PC-9 (cell line): ENCODE measurements around the gene CNNM4. TPM values are rescaled to one million over a fixed set of nuclear protein-coding genes. Genes with fewer than 3 reads are reported as not detected.

Experiments used
- BruUV-seq: library from RNA; stranded (reverse); fragments of 400-500 nt; replicated peaks from 2 replicates; lab custom pipeline; 2021; lab: Mats Ljungman, UMichigan
- CTCF ChIA-PET: fragments of 300-600 bp; sonication (Branson Sonifier 250); formaldehyde crosslinking; loops from one replicate; lab custom pipeline; 2022; ENCODE audit warnings: antibody characterized with exemption; lab: Charles Lee
- POLR2A ChIA-PET: fragments of 300-600 bp; sonication (Branson Sonifier 250); formaldehyde crosslinking; loops from one replicate; lab custom pipeline; 2022; ENCODE audit warnings: antibody characterized with exemption; ENCODE audit not compliant: unreplicated experiment; lab: Charles Lee
- DNase-seq, 2 experiments: peaks; one replicate each; pipeline versions ENCODE4 v3.0.0 to v3.0.0-alpha.2; 2015 to 2022; ENCODE audit warnings: mixed read lengths in 1 of 2
- H2AFZ ChIP-seq: fragments of 200-600 bp; sonication (generic); 2 replicates; pipeline ENCODE4 v1.8.1; 2017; ENCODE audit warnings: antibody characterized with exemption
- H3F3A ChIP-seq: fragments of 200-600 bp; sonication (generic); 2 replicates; pipeline ENCODE4 v1.8.1; 2017; ENCODE audit warnings: antibody characterized with exemption, mild to moderate bottlenecking, low read depth; ENCODE audit not compliant: insufficient read depth
- H3K27ac ChIP-seq: fragments of 200-600 bp; sonication (generic); 2 replicates; pipeline ENCODE4 v1.6.1; 2016; ENCODE audit warnings: mixed run types
- H3K27me3 ChIP-seq: fragments of 200-600 bp; sonication (generic); 2 replicates; pipeline ENCODE4 v1.6.1; 2016; ENCODE audit warnings: low read depth, mixed run types; ENCODE audit not compliant: insufficient read depth
- H3K36me3 ChIP-seq: fragments of 200-600 bp; sonication (generic); 2 replicates; pipeline ENCODE4 v1.6.1; 2016; ENCODE audit warnings: low read depth, mixed run types
- H3K4me1 ChIP-seq: fragments of 200-600 bp; sonication (generic); replicated peaks from 2 replicates; pipeline ENCODE4 v1.6.1; 2016; ENCODE audit warnings: mixed run types; ENCODE audit not compliant: insufficient read depth
- H3K4me2 ChIP-seq: fragments of 200-600 bp; sonication (generic); 2 replicates; pipeline ENCODE4 v1.6.1; 2017; ENCODE audit warnings: mixed run types
- H3K4me3 ChIP-seq: fragments of 200-600 bp; sonication (generic); 2 replicates; pipeline ENCODE4 v1.6.1; 2016; ENCODE audit warnings: mixed run types
- H3K79me2 ChIP-seq: fragments of 200-600 bp; sonication (generic); 2 replicates; pipeline ENCODE4 v1.6.1; 2017; ENCODE audit warnings: low read depth, mixed run types
- H3K9me2 ChIP-seq: fragments of 200-600 bp; sonication (generic); 2 replicates; pipeline ENCODE4 v1.8.1; 2017; ENCODE audit warnings: mild to moderate bottlenecking; ENCODE audit not compliant: insufficient read depth
- H3K9me3 ChIP-seq: fragments of 200-600 bp; sonication (generic); 2 replicates; pipeline ENCODE4 v1.8.1; 2016; ENCODE audit warnings: low read depth; ENCODE audit not compliant: insufficient read depth
- H4K20me1 ChIP-seq: fragments of 200-600 bp; sonication (generic); 2 replicates; pipeline ENCODE4 v1.8.1; 2017; ENCODE audit not compliant: insufficient read depth
- EZH2 ChIP-seq: fragments of 200-600 bp; sonication (generic); IDR thresholded peaks from 2 replicates; pipeline ENCODE4 v1.8.0; 2017; ENCODE audit warnings: antibody characterized with exemption, low read depth
- intact Hi-C: fragments of 100-400 bp; cut with micrococcal nuclease; formaldehyde crosslinking; loops from one replicate; pipeline ENCODE4 v1.10.0; 2022; ENCODE audit not compliant: unreplicated experiment
- total RNA-seq: library from RNA; stranded (reverse); gene quantifications from 2 replicates; pipeline ENCODE4 v1.2.3, GENCODE V29; 2021
- TF ChIP-seq, protein P1 (sequence below): fragments of 200-600 bp; sonication (generic); conservative IDR thresholded peaks from 2 replicates; pipeline ENCODE4 v1.6.1; 2017; ENCODE audit warnings: mixed run types, antibody characterized with exemption, mild to moderate bottlenecking, moderate library complexity

CNNM4 gene
- total RNA-seq, 1 experiment from 2014 or later, result 31.4 TPM

DNA sequence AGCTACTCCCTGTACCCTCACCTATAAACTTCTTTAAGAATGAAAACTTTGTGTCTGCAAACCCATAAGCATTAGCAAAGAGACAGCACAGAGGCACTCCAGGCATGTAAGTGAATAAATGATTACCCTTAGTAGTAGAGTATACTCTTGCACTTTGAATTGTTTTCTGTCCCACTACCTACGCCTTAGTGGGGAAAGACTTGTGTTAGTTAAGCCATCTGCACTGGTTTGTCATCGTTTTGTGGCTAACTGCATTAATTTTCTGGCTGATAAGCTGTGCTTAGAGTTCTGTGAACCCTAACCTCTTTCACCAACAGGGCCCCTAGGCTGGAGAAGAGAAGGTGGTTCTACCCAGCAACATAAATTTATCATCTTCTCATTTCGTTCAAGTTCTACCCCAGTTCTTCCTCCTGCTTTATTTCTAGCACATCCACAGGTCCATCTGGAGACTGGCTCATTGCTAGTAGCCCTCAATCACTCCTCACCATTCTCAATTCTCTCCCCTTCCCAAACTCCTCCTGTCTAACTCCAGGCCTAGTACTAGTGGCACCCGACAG, 21.5 kb upstream of the CNNM4 start:
- Histone ChIP-seq H3K4me1 (peaks cover 18% of the 10 kb centered on the region), H3K79me2 (peaks cover 24% of the 10 kb centered on the region), H3K9me2 (no peaks in the 10 kb centered on the region), H3F3A (no peaks in the 10 kb centered on the region; the same call in 1 of the 2 replicates), H3K4me2 (peak overlapping the region; percentile 89), H3K4me3 (peak overlapping the region; percentile 77), H4K20me1 (no peaks in the 10 kb centered on the region), H3K27me3 (no peaks in the 10 kb centered on the region), H3K36me3 (peaks cover 15% of the 10 kb centered on the region), H3K27ac (no peak overlapping the region), H2AFZ (peak overlapping the region; percentile 86), H3K9me3 (no peaks in the 10 kb centered on the region)
- intact Hi-C loops, result no loop called here
- no peak for TF ChIP-seq EZH2
- TF ChIP-seq, protein P1, sequence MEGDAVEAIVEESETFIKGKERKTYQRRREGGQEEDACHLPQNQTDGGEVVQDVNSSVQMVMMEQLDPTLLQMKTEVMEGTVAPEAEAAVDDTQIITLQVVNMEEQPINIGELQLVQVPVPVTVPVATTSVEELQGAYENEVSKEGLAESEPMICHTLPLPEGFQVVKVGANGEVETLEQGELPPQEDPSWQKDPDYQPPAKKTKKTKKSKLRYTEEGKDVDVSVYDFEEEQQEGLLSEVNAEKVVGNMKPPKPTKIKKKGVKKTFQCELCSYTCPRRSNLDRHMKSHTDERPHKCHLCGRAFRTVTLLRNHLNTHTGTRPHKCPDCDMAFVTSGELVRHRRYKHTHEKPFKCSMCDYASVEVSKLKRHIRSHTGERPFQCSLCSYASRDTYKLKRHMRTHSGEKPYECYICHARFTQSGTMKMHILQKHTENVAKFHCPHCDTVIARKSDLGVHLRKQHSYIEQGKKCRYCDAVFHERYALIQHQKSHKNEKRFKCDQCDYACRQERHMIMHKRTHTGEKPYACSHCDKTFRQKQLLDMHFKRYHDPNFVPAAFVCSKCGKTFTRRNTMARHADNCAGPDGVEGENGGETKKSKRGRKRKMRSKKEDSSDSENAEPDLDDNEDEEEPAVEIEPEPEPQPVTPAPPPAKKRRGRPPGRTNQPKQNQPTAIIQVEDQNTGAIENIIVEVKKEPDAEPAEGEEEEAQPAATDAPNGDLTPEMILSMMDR, result no peak
- BruUV-seq, result no TSS peak
- CTCF ChIA-PET, result interaction anchor here (0.7 kb wide), 1 partner anchor 94 kb away, joined by 3 read pairs; no protein-coding TSS in a partner anchor
- peak in 1 of 2 experiments; percentile 10 for DNase-seq
- POLR2A ChIA-PET, result no interaction called here

DNA sequence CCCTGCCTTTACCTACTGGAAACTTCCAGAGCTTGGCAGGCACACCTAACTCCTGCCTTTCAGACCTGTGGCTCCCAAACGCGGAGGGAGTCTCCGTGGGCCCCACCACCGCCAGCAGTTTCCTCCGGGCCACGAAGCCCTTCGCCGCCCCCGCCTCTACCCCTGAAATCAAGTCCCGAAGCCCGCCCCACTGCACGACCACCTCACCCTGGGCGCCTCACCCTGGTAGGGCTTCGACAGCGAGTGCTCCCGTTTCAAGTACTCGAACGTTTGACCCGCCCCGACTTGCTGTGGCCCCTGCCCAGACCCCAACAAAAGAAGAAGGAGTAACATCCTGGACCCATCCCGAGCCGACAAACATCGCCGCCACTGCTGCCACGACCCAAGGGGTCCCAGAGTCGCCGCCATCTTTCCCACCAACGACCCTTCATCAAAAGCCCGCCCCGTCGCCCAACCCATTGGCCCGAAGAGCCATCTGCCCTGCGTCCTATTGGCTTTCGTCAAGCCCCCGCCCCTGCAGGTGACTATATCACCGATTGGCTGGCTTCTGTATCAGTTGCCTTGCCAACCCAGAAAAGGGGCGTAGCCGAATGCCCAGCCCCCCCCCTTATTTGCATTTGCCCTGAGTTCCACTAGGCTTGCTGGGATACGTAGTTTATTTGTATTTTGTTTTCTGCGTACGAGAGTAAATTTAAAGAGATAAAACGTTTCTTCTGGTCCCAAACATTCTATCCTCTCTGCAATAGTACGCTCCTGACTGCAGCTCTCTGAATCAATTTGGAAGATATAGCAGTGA, 20.9 kb upstream of the CNNM4 start, which contains the start of gene LMAN2L:
LMAN2L (minus strand) TSS at position 432 of the 796 bp plus-strand sequence; CDS start at position 408, 24 bp downstream.
- Histone ChIP-seq H4K20me1 (no peaks in the 10 kb centered on the region), H3K79me2 (peaks cover 24% of the 10 kb centered on the region), H3K4me3 (peak within 1 kb of the TSS; percentile 77), H3K9me2 (no peaks in the 10 kb centered on the region), H3K9me3 (no peaks in the 10 kb centered on the region), H2AFZ (peak within 1 kb of the TSS; percentile 86), H3F3A (no peaks in the 10 kb centered on the region; the same call in 1 of the 2 replicates), H3K4me2 (peak within 1 kb of the TSS; percentile 89), H3K27ac (no peak within 1 kb of the TSS), H3K27me3 (no peaks in the 10 kb centered on the region), H3K36me3 (peaks cover 14% of the 10 kb centered on the region), H3K4me1 (peaks cover 18% of the 10 kb centered on the region)
- no peak for TF ChIP-seq EZH2
- intact Hi-C loops, result loop anchor here (1.0 to 2.0 kb wide), 2 partner anchors 20 to 61 kb away; partner anchors contain the start of gene CNNM4
- BruUV-seq, result no TSS peak
- peak; percentile 95 to 98 for DNase-seq
- ChIA-PET CTCF (no interaction called here), POLR2A (interaction anchor here (0.7 kb wide), 1 partner anchor 76 kb away, joined by 3 read pairs; the partner anchor contains the start of gene CNNM3)

DNA sequence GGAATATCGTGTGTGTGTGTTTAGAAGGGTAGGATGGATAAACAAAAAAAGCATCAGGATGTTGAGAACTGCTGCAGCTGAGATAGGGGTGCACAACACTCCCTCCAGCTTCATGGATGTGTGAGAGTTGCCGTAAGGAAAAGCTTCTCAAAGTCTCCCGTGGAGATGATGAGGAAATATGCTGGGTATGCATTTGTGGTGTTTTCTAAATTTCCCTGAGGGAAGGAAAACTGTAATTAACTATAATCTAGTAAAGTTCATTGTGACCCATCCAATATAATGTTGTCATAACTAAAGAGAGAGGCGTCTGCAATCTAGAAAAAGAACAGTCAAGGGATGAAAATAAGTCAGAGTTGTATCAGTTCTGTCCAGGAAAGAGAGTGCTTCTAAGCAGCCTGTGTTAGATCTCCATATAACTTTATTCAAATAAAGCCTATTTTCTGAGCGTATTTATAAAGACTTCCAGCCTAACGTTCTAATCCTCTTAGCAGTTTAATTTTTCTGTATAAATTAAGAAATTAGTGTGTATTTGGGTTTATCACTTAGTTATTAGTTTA, 13.6 kb upstream of the CNNM4 start:
- Histone ChIP-seq H3K9me2 (no peaks in the 10 kb centered on the region), H3K36me3 (no peaks in the 10 kb centered on the region), H3K79me2 (no peaks in the 10 kb centered on the region), H3K4me3 (no peak overlapping the region), H3K9me3 (no peaks in the 10 kb centered on the region), H3F3A (peaks cover 11% of the 10 kb centered on the region; the same call in 1 of the 2 replicates), H3K27me3 (no peaks in the 10 kb centered on the region), H3K27ac (no peak overlapping the region), H3K4me1 (peaks cover 16% of the 10 kb centered on the region), H4K20me1 (no peaks in the 10 kb centered on the region), H2AFZ (no peak overlapping the region), H3K4me2 (no peak overlapping the region)
- ChIA-PET POLR2A (no interaction called here), CTCF (no interaction called here)
- no TSS peak for BruUV-seq
- no peak for TF ChIP-seq EZH2
- TF ChIP-seq, protein P1, result no peak
- intact Hi-C loops, result no loop called here
- DNase-seq, result peak in 1 of 2 experiments; percentile 11
